ENCODE results near the gene CDR2. TPM values are rescaled to one million over a fixed set of nuclear protein-coding genes. Genes with fewer than 3 reads are reported as not detected.

The CDR2 gene
- total RNA-seq, 2 experiments from 2014 or later: 43.5 to 45.4 TPM

GRCh38 chr16:22317001-22317530 lies 57.4 kb downstream of the CDR2 start:
- H3K9me3 Mint-ChIP-seq: no peaks in the 10 kb centered on the region
- no peak overlapping the region for H3K4me3 Mint-ChIP-seq
- H3K27me3 Mint-ChIP-seq: no peaks in the 10 kb centered on the region
- ChIA-PET POLR2A (no interaction called here), CTCF (interaction anchor here (2.7 to 2.8 kb wide), 2 partner anchors 8 to 11 kb away, joined by 11 to 14 read pairs; no protein-coding TSS in a partner anchor)
- DNase-seq: no peak
- H3K4me1 Mint-ChIP-seq: peaks cover 7% of the 10 kb centered on the region
- H3K36me3 Mint-ChIP-seq (ENCODE audit: low read depth): peaks cover 20% of the 10 kb centered on the region
- peak overlapping the region; percentile 31 for H3K27ac Mint-ChIP-seq

DNA sequence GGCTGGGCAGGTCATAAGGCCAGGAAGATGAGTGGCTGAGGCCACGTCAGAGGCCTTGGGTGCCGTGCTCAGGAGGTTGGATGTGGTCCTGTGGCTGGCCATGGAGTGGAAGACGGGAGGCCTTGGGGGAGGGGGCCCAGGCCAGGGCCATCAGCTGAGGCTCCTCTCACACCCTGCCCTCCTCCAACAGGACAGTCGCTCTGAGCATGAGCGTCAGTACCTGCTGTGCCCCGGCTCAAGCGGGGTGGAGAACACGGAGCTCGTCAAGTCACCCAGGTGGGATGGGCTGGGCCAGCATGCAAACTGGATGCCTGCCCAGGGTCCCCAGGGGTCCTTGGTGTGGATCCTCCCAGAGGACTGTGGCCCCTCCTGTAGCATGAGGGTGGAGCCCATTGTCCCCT lies 58.0 kb downstream of the CDR2 start:
- H3K27ac Mint-ChIP-seq: peak overlapping the region; percentile 50
- no peak for DNase-seq
- no peaks in the 10 kb centered on the region for H3K9me3 Mint-ChIP-seq
- H3K4me3 Mint-ChIP-seq: no peak overlapping the region
- peaks cover 7% of the 10 kb centered on the region for H3K4me1 Mint-ChIP-seq
- ChIA-PET CTCF (no interaction called here), POLR2A (no interaction called here)
- H3K36me3 Mint-ChIP-seq (ENCODE audit: low read depth): peaks cover 23% of the 10 kb centered on the region
- no peaks in the 10 kb centered on the region for H3K27me3 Mint-ChIP-seq

- Mint-ChIP-seq H3K36me3 (ENCODE audit: low read depth) (peaks cover 19% of the 10 kb centered on the region), H3K27me3 (no peaks in the 10 kb centered on the region), H3K27ac (peak overlapping the region; percentile 50), H3K4me1 (peaks cover 3% of the 10 kb centered on the region), H3K4me3 (no peak overlapping the region), H3K9me3 (no peaks in the 10 kb centered on the region)
- CTCF ChIA-PET: no interaction called here
- POLR2A ChIA-PET: no interaction called here
- no peak for DNase-seq
Observed at GRCh38 chr16:22315979-22316378, 58.4 kb downstream of the CDR2 start.

- H3K9me3 Mint-ChIP-seq: no peaks in the 10 kb centered on the region
- H3K36me3 Mint-ChIP-seq (ENCODE audit: low read depth): peaks cover 16% of the 10 kb centered on the region
- CTCF ChIA-PET: no interaction called here
- H3K27ac Mint-ChIP-seq: no peak overlapping the region
- H3K4me1 Mint-ChIP-seq: no peaks in the 10 kb centered on the region
- no peaks in the 10 kb centered on the region for H3K27me3 Mint-ChIP-seq
- POLR2A ChIA-PET: no interaction called here
- H3K4me3 Mint-ChIP-seq: no peak overlapping the region
- DNase-seq: no peak
Observed at GRCh38 chr16:22314661-22315626, 59.5 kb downstream of the CDR2 start.

DNA sequence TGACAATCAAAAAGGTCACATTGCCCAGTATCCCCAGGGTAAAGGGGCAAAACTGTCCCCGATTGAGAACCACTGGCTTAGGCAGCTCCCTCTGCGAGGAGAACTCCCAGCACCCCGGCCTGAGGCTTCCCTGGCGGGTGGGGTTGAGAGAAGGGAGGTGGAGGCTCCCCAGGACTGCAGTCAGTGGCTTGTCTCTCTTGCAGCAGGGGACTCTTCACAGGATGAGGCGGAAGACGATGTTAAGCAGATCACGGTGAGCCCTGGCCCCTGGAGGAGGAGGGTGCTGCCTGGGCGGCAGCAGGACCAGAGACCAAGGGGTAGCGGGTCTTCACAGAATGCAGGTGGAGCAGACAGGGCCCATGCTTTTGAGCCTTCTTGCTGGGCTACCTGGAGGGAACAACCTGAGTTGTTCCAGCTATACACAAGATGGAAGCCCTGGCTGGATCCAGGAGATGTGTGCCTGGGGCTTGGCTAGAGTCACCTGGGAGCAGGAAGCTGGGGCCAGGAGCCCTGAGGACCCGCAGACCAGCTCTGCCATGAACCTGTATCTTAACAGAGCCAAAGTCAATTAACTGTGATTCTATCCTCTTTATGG lies 60.4 kb downstream of the CDR2 start:
- DNase-seq: no peak
- peaks cover 20% of the 10 kb centered on the region for H3K36me3 Mint-ChIP-seq (ENCODE audit: low read depth)
- no peaks in the 10 kb centered on the region for H3K9me3 Mint-ChIP-seq
- CTCF ChIA-PET: interaction anchor here (4.8 kb wide), 1 partner anchor 14 kb away, joined by 19 read pairs; no protein-coding TSS in a partner anchor
- no peak overlapping the region for H3K27ac Mint-ChIP-seq
- H3K4me3 Mint-ChIP-seq: no peak overlapping the region
- no peaks in the 10 kb centered on the region for H3K27me3 Mint-ChIP-seq
- POLR2A ChIA-PET: no interaction called here
- H3K4me1 Mint-ChIP-seq: no peaks in the 10 kb centered on the region

GRCh38 chr16:22312897-22313781 lies 61.3 kb downstream of the CDR2 start:
- no peaks in the 10 kb centered on the region for H3K9me3 Mint-ChIP-seq
- H3K36me3 Mint-ChIP-seq (ENCODE audit: low read depth): peaks cover 21% of the 10 kb centered on the region
- DNase-seq: no peak
- no peak overlapping the region for H3K4me3 Mint-ChIP-seq
- CTCF ChIA-PET: interaction anchor here (4.8 kb wide), 1 partner anchor 13 kb away, joined by 19 read pairs; no protein-coding TSS in a partner anchor
- POLR2A ChIA-PET: no interaction called here
- H3K27me3 Mint-ChIP-seq: no peaks in the 10 kb centered on the region
- H3K27ac Mint-ChIP-seq: no peak overlapping the region
- H3K4me1 Mint-ChIP-seq: no peaks in the 10 kb centered on the region

- POLR2A ChIA-PET: no interaction called here
Observed at GRCh38 chr16:22311520-22311919, 62.9 kb downstream of the CDR2 start.

GRCh38 chr16:22308824-22309520 lies 65.4 kb downstream of the CDR2 start:
- Mint-ChIP-seq H3K36me3 (ENCODE audit: low read depth) (peaks cover 23% of the 10 kb centered on the region), H3K4me3 (no peak overlapping the region), H3K27me3 (no peaks in the 10 kb centered on the region), H3K27ac (no peak overlapping the region), H3K4me1 (peaks cover 2% of the 10 kb centered on the region), H3K9me3 (no peaks in the 10 kb centered on the region)
- no peak for DNase-seq
- ChIA-PET POLR2A (interaction anchor here (0.5 kb wide), 1 partner anchor 121 kb away, joined by 6 read pairs; no protein-coding TSS in a partner anchor), CTCF (interaction anchor here (0.6 to 4.8 kb wide), 5 partner anchors 9 to 64 kb away, joined by 3 to 19 read pairs (median 3); no protein-coding TSS in a partner anchor)

More at GRCh38 chr16:22311520-22311919, 62.9 kb downstream of the CDR2 start:
- H3K4me3 Mint-ChIP-seq: no peak overlapping the region
- no peaks in the 10 kb centered on the region for H3K4me1 Mint-ChIP-seq
- no peaks in the 10 kb centered on the region for H3K27me3 Mint-ChIP-seq
- CTCF ChIA-PET: interaction anchor here (1.1 to 4.8 kb wide), 2 partner anchors 9 to 11 kb away, joined by 3 to 19 read pairs; no protein-coding TSS in a partner anchor
- H3K27ac Mint-ChIP-seq: no peak overlapping the region
- DNase-seq: no peak
- H3K9me3 Mint-ChIP-seq: no peaks in the 10 kb centered on the region
- H3K36me3 Mint-ChIP-seq (ENCODE audit: low read depth): peaks cover 21% of the 10 kb centered on the region

DNA sequence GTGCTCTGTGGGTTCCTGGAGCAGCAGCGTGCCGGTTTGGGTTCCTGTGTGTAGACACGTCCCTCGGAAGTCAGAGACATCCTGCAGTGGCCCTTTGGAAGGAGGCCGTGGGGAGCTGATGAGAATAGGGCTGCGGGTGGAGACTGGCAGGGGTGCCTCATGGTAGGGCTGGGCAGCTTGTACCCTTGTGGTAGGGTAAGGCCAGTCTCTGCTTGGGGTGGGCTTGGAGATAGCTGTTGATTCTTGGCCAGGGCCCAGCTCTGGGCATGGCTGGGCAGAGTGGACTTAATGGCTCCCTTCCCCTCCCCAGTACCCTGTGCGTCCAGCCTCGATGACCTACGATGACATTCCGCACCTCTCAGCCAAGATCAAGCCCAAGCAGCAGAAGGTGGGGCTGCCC lies 66.6 kb downstream of the CDR2 start:
- ChIA-PET POLR2A (no interaction called here), CTCF (interaction anchor here (0.5 to 2.6 kb wide), 5 partner anchors 10 to 321 kb away, joined by 3 to 14 read pairs (median 3); no protein-coding TSS in a partner anchor)
- H3K27ac Mint-ChIP-seq: no peak overlapping the region

GRCh38 chr16:22306788-22307187 lies 67.6 kb downstream of the CDR2 start:
- ChIA-PET CTCF (interaction anchor here (0.7 to 2.7 kb wide), 5 partner anchors 9 to 94 kb away, joined by 3 to 11 read pairs (median 3); no protein-coding TSS in a partner anchor), POLR2A (no interaction called here)
- Mint-ChIP-seq H3K4me3 (no peak overlapping the region), H3K9me3 (no peaks in the 10 kb centered on the region), H3K4me1 (peaks cover 7% of the 10 kb centered on the region), H3K36me3 (ENCODE audit: low read depth) (peaks cover 26% of the 10 kb centered on the region), H3K27ac (no peak overlapping the region), H3K27me3 (no peaks in the 10 kb centered on the region)
- DNase-seq: no peak

More for the DNA sequence above, 66.6 kb downstream of the CDR2 start:
- peaks cover 2% of the 10 kb centered on the region for H3K4me1 Mint-ChIP-seq
- H3K9me3 Mint-ChIP-seq: no peaks in the 10 kb centered on the region
- peaks cover 25% of the 10 kb centered on the region for H3K36me3 Mint-ChIP-seq (ENCODE audit: low read depth)
- H3K4me3 Mint-ChIP-seq: no peak overlapping the region
- DNase-seq: no peak
- H3K27me3 Mint-ChIP-seq: no peaks in the 10 kb centered on the region

DNA sequence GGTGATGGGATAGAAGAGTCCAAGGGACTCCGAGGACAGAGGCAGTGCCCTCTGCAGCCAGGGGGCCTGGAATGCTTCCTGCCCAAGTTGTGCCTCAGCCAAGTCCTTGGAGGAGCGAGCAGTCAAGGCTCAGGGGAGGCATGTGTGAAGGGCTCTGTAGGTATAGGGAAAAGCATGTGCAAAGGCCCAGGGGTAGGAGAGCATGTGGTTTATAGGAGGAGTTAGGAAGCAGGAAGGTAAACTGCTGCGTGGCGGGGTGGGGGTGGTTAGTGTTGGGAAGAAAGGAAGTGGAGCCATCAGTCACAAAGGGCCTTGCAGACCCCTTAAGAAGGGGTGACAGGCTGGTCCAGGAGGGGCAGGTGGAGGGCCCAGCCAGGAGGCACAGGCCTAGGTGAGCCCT lies 70.0 kb downstream of the CDR2 start:
- no peaks in the 10 kb centered on the region for H3K9me3 Mint-ChIP-seq
- peaks cover 22% of the 10 kb centered on the region for H3K4me1 Mint-ChIP-seq
- CTCF ChIA-PET: interaction anchor here (2.7 kb wide), 1 partner anchor 14 kb away, joined by 11 read pairs; no protein-coding TSS in a partner anchor
- no peak overlapping the region for H3K4me3 Mint-ChIP-seq
- POLR2A ChIA-PET: no interaction called here
- H3K27me3 Mint-ChIP-seq: no peaks in the 10 kb centered on the region
- DNase-seq: no peak
- H3K27ac Mint-ChIP-seq: no peak overlapping the region
- peaks cover 25% of the 10 kb centered on the region for H3K36me3 Mint-ChIP-seq (ENCODE audit: low read depth)

Data from activated CD4-positive, alpha-beta T cell treated with anti-CD3 and anti-CD28 coated beads, Interleukin-2, amount 10 ng/mL, durations not matched to agents 7 days and 5 days (primary cell).